PFSK-1 (cell line): ENCODE measurements around the gene HSBP1L1.

Experiments used
- FOXP2 ChIP-seq: optimal IDR thresholded peaks from 2 replicates; pipeline ENCODE3; 2011; ENCODE audit warnings: borderline replicate concordance, control low read depth, inconsistent platforms; ENCODE audit not compliant: insufficient read depth; ENCODE audit errors: extremely low read length, extremely low read depth
- POLR2AphosphoS5 ChIP-seq: IDR thresholded peaks from 2 replicates; pipeline ENCODE4 v1.6.1; 2012; ENCODE audit warnings: low read depth, mild to moderate bottlenecking, control low read depth, low read length, moderate library complexity
- SIN3A ChIP-seq: IDR thresholded peaks from 2 replicates; pipeline ENCODE4 v1.6.1; 2012; ENCODE audit warnings: mild to moderate bottlenecking, low read length, moderate library complexity, borderline replicate concordance; ENCODE audit not compliant: insufficient read depth
- TAF1 ChIP-seq: IDR thresholded peaks from 2 replicates; pipeline ENCODE4 v1.6.1; 2012; ENCODE audit warnings: low read length, control low read depth, borderline replicate concordance; ENCODE audit not compliant: insufficient read depth
- TF ChIP-seq, protein P1 (sequence below), 2 experiments: IDR thresholded peaks; 2 replicates each; pipeline versions ENCODE4 v1.6.1 to v1.8.0; 2011 to 2012; ENCODE audit warnings: low read depth in 2 of 2, low read length in 2 of 2, control low read depth in 1 of 2, inconsistent platforms in 1 of 2, mild to moderate bottlenecking in 1 of 2, moderate library complexity in 1 of 2; ENCODE audit not compliant: insufficient read depth in 1 of 2

The HSBP1L1 gene

GRCh38 chr18:79942786-79943607 lies 21.4 kb upstream of the HSBP1L1 start:
- TF ChIP-seq, protein P1, sequence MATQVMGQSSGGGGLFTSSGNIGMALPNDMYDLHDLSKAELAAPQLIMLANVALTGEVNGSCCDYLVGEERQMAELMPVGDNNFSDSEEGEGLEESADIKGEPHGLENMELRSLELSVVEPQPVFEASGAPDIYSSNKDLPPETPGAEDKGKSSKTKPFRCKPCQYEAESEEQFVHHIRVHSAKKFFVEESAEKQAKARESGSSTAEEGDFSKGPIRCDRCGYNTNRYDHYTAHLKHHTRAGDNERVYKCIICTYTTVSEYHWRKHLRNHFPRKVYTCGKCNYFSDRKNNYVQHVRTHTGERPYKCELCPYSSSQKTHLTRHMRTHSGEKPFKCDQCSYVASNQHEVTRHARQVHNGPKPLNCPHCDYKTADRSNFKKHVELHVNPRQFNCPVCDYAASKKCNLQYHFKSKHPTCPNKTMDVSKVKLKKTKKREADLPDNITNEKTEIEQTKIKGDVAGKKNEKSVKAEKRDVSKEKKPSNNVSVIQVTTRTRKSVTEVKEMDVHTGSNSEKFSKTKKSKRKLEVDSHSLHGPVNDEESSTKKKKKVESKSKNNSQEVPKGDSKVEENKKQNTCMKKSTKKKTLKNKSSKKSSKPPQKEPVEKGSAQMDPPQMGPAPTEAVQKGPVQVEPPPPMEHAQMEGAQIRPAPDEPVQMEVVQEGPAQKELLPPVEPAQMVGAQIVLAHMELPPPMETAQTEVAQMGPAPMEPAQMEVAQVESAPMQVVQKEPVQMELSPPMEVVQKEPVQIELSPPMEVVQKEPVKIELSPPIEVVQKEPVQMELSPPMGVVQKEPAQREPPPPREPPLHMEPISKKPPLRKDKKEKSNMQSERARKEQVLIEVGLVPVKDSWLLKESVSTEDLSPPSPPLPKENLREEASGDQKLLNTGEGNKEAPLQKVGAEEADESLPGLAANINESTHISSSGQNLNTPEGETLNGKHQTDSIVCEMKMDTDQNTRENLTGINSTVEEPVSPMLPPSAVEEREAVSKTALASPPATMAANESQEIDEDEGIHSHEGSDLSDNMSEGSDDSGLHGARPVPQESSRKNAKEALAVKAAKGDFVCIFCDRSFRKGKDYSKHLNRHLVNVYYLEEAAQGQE (IDR thresholded peaks at IDR 0.05; ENCODE audit: insufficient read depth in 1 of 2, low read depth in 2 of 2, low read length in 2 of 2) = no peak
- no peak for TF ChIP-seq TAF1

- TF ChIP-seq FOXP2 = no peak
- no peak for TF ChIP-seq POLR2AphosphoS5
- no peak for TF ChIP-seq SIN3A
- TF ChIP-seq TAF1 = no peak
- TF ChIP-seq, protein P1 (IDR thresholded peaks at IDR 0.05; ENCODE audit: insufficient read depth in 1 of 2, low read depth in 2 of 2, low read length in 2 of 2) = no peak
Measured at GRCh38 chr18:79943608-79944125, 20.8 kb upstream of the HSBP1L1 start.

DNA sequence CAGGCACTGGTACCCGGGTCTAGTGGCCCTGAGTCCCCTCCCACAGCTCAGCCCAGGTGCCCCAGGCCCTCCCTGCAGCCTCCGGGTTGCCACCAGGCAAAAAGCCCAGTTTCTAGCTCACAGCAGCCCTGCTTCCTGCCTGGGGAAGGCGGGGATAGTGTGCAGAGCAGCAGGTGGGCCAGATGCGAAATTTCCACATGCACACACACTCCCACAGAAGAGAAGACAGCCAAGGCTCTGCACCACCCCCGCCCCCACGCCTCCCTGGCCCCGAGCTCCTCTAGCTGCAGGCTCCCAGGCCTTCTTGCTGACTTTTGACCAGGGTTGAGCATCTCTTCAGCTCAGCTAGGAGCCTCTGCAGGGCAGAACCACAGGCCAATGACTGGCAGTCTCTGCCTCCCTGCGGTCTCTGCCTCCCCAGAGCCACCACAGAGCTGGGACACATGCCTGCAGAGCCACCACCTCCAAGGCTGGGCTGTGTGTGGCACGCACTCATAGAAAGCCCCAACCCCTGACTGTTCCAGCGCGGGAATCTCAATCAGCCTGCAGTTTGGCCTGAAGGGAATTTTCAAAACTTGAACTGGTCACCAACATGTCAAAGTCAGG lies 20.2 kb upstream of the HSBP1L1 start:
- no peak for TF ChIP-seq POLR2AphosphoS5
- no peak for TF ChIP-seq FOXP2
- TF ChIP-seq, protein P1 (IDR thresholded peaks at IDR 0.05; ENCODE audit: insufficient read depth in 1 of 2, low read depth in 2 of 2, low read length in 2 of 2) = no peak
- TF ChIP-seq SIN3A = no peak
- TF ChIP-seq TAF1 = no peak

DNA sequence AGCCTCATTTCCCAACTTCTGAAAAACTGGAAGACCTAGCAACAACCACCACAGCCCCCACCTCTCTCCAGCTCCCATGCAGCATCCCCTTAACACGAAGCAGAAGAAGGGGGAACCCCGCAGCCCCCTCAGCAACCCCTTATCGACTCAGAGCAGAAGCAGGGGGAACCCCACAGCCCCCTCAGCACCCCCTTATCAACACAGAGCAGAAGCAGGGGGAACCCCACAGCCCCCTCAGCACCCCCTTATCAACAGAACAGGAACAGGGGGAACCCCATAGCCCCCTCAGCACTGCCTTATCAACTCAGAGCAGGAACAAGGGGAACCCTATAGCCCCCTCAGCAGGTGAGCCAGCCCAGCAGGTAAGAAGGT lies 19.7 kb upstream of the HSBP1L1 start:
- TF ChIP-seq TAF1 (no peak), POLR2AphosphoS5 (no peak), SIN3A (no peak), FOXP2 (no peak)
- TF ChIP-seq, protein P1 (IDR thresholded peaks at IDR 0.05; ENCODE audit: insufficient read depth in 1 of 2, low read depth in 2 of 2, low read length in 2 of 2) = no peak
